Liver (tissue), 9 donors: Measurements from ENCODE around the gene NAA40. TPM values are rescaled to one million over a fixed set of nuclear protein-coding genes. Genes with fewer than 3 reads are reported as not detected.

ENCODE experiments used
- DNase-seq: peaks from one replicate; pipeline ENCODE4 v3.0.0-alpha.2; 2017; ENCODE audit warnings: low spot score
- H3K27ac ChIP-seq, 2 donors: one replicate each; pipeline ENCODE4 v1.7.0; 2013; ENCODE audit warnings: inconsistent platforms in 2 of 2, low read length in 2 of 2, control low read depth in 1 of 2, low read depth in 1 of 2, mild to moderate bottlenecking in 1 of 2
- H3K27me3 ChIP-seq, 4 donors: one replicate each; pipeline versions ENCODE4 v1.6.1 to v1.7.0; 2013; ENCODE audit warnings: low read length in 3 of 4, inconsistent platforms in 1 of 4, mild to moderate bottlenecking in 1 of 4, moderate library complexity in 1 of 4; ENCODE audit not compliant: control insufficient read depth in 4 of 4, insufficient read depth in 4 of 4
- H3K36me3 ChIP-seq, 4 donors: one replicate each; pipeline versions ENCODE4 v1.6.1 to v1.7.0; 2013; ENCODE audit warnings: low read length in 3 of 4, mild to moderate bottlenecking in 3 of 4, low read depth in 1 of 4, moderate library complexity in 1 of 4; ENCODE audit not compliant: control insufficient read depth in 4 of 4, insufficient read depth in 3 of 4
- H3K4me1 ChIP-seq, 4 donors: one replicate each; pipeline versions ENCODE4 v1.6.1 to v1.7.0; 2013; ENCODE audit warnings: low read length in 3 of 4, mild to moderate bottlenecking in 3 of 4, moderate library complexity in 1 of 4; ENCODE audit not compliant: control insufficient read depth in 4 of 4, insufficient read depth in 4 of 4
- H3K4me3 ChIP-seq, 3 donors: one replicate each; pipeline versions ENCODE4 v1.6.1 to v1.7.0; 2013; ENCODE audit warnings: low read length in 3 of 3, control low read depth in 1 of 3, low read depth in 1 of 3, mild to moderate bottlenecking in 1 of 3
- H3K9ac ChIP-seq, 2 donors: one replicate each; pipeline ENCODE4 v1.7.0; 2013; ENCODE audit warnings: low read length in 2 of 2, mild to moderate bottlenecking in 2 of 2, moderate library complexity in 2 of 2, control low read depth in 1 of 2, low read depth in 1 of 2
- H3K9me3 ChIP-seq, 4 donors: one replicate each; pipeline versions ENCODE4 v1.6.1 to v1.7.0; 2013; ENCODE audit warnings: low read length in 3 of 4; ENCODE audit not compliant: control insufficient read depth in 4 of 4
- ATF3 ChIP-seq: IDR thresholded peaks from 2 replicates; pipeline ENCODE4 v1.6.1; 2016; ENCODE audit warnings: antibody characterized with exemption
- CTCF ChIP-seq: fragments of 150-350 bp; IDR thresholded peaks from 2 replicates; pipeline ENCODE4 v1.5.1; 2017; ENCODE audit warnings: improper control_type of control experiment, low read depth, low read length; ENCODE audit not compliant: missing input control
- EGR1 ChIP-seq, 2 donors: IDR thresholded peaks; 2 replicates each; pipeline ENCODE4 v1.6.1; 2016 to 2018; ENCODE audit warnings: antibody characterized with exemption in 2 of 2, low read depth in 2 of 2
- FOXA1 ChIP-seq: IDR thresholded peaks from 2 replicates; pipeline ENCODE4 v1.6.1; 2016; ENCODE audit warnings: antibody characterized with exemption
- FOXA2 ChIP-seq: IDR thresholded peaks from 2 replicates; pipeline ENCODE4 v1.6.1; 2016; ENCODE audit warnings: antibody characterized with exemption
- GABPA ChIP-seq, 2 donors: IDR thresholded peaks in 1 of 2; conservative IDR thresholded peaks in 1 of 2; 2 replicates each; pipeline ENCODE4 v1.6.1; 2016; ENCODE audit warnings: antibody characterized with exemption in 2 of 2, mild to moderate bottlenecking in 1 of 2, moderate library complexity in 1 of 2
- HNF4A ChIP-seq, 2 donors: conservative IDR thresholded peaks; 2 replicates each; pipeline ENCODE4 v1.6.1; 2016; ENCODE audit warnings: antibody characterized with exemption in 2 of 2, mild to moderate bottlenecking in 2 of 2
- HNF4G ChIP-seq: IDR thresholded peaks from 2 replicates; pipeline ENCODE4 v1.6.1; 2016; ENCODE audit warnings: antibody characterized with exemption
- JUND ChIP-seq, 2 donors: IDR thresholded peaks; 2 replicates each; pipeline ENCODE4 v1.6.1; 2016; ENCODE audit warnings: antibody characterized with exemption in 2 of 2
- MAX ChIP-seq: IDR thresholded peaks from 2 replicates; pipeline ENCODE4 v1.6.1; 2016; ENCODE audit warnings: antibody characterized with exemption
- NR2F2 ChIP-seq: IDR thresholded peaks from 2 replicates; pipeline ENCODE4 v1.6.1; 2016; ENCODE audit warnings: antibody characterized with exemption
- RAD21 ChIP-seq, 2 donors: IDR thresholded peaks; 2 replicates each; pipeline ENCODE4 v1.6.1; 2016; ENCODE audit warnings: antibody characterized with exemption in 2 of 2, mild to moderate bottlenecking in 2 of 2
- RXRA ChIP-seq, 2 donors: IDR thresholded peaks; 2 replicates each; pipeline ENCODE4 v1.6.1; 2017 to 2018; ENCODE audit warnings: antibody characterized with exemption in 2 of 2, mild to moderate bottlenecking in 1 of 2
- SP1 ChIP-seq: IDR thresholded peaks from 2 replicates; pipeline ENCODE4 v1.6.1; 2018; ENCODE audit warnings: antibody characterized with exemption, mild to moderate bottlenecking
- TAF1 ChIP-seq: conservative IDR thresholded peaks from 2 replicates; pipeline ENCODE4 v1.6.1; 2016; ENCODE audit warnings: antibody characterized with exemption, mild to moderate bottlenecking
- YY1 ChIP-seq: IDR thresholded peaks from 2 replicates; pipeline ENCODE4 v1.6.1; 2016; ENCODE audit warnings: antibody characterized with exemption, mild to moderate bottlenecking
- ZBTB33 ChIP-seq: IDR thresholded peaks from 2 replicates; pipeline ENCODE4 v1.6.1; 2016; ENCODE audit warnings: antibody characterized with exemption
- WGBS: extraction: QIAGEN DNeasy Blood & Tissue Kit; methylation state at CpG from one replicate; pipeline ENCODE4 v1.1.7; 2013; 5-methylcytosine and 5-hydroxymethylcytosine counted together
- polyA plus RNA-seq, 2 donors: library from polyadenylated mRNA; stranded (reverse) in 1 of 2; unstranded in 1 of 2; fragments of 200-250 nt in 1 of 2; fragments of >200 nt in 1 of 2; fragmentation: Nextera tagmentation in 1 of 2; extraction: Ambion mirVana in 1 of 2; gene quantifications; one replicate each; pipeline versions ENCODE4 v1.2.1 to v1.2.3, GENCODE V29; 2013 to 2015
- total RNA-seq, 2 donors: library from RNA; depleted of rRNA; stranded (reverse); fragments of >200 nt; gene quantifications; one replicate each; pipeline ENCODE4 v1.2.3, GENCODE V29; 2014
- donor health status: healthy.
- donor health status: healthy.
- donor health status: healthy.
- donor health status: healthy.
- donor health status: healthy.

NAA40 gene
- total and polyA plus RNA-seq, 4 donors = 3.0 to 7.3 (median 4.7) TPM

GRCh38 chr11:63909591-63910506, 29.0 kb upstream of the NAA40 start:
- Histone ChIP-seq H3K36me3 (peaks cover 7 to 23% (median 16%) of the 10 kb centered on the region in 4 donors), H3K9me3 (no peaks in the 10 kb centered on the region), H3K27ac (no peak overlapping the region), H3K9ac (no peak overlapping the region), H3K4me3 (no peak overlapping the region), H3K4me1 (peaks cover 0 to 5% (median 0%) of the 10 kb centered on the region in 4 donors), H3K27me3 (no peaks in the 10 kb centered on the region)
- DNase-seq = no peak
- 83% methylated on average over 24 of the region's 24 CpGs for WGBS
- TF ChIP-seq GABPA (IDR thresholded peaks at IDR 0.05 in 1 of 2, conservative IDR thresholded peaks at IDR 0.05 in 1 of 2) = no peak
- TF ChIP-seq YY1 = no peak
- TF ChIP-seq ZBTB33 = no peak
- no peak for TF ChIP-seq CTCF
- TF ChIP-seq SP1 = no peak
- TF ChIP-seq RAD21 (IDR thresholded peaks at IDR 0.05) = no peak
- no peak for TF ChIP-seq NR2F2
- no peak for TF ChIP-seq ATF3
- TF ChIP-seq HNF4A (conservative IDR thresholded peaks at IDR 0.05) = no peak
- TF ChIP-seq FOXA2 = no peak
- no peak for TF ChIP-seq FOXA1
- no peak for TF ChIP-seq JUND (IDR thresholded peaks at IDR 0.05)
- TF ChIP-seq HNF4G = no peak

GRCh38 chr11:63910675-63911074, 28.1 kb upstream of the NAA40 start:
- no peak overlapping the region for H3K27ac ChIP-seq
- H3K4me1 ChIP-seq = peaks cover 0 to 4% (median 0%) of the 10 kb centered on the region in 4 donors
- H3K9ac ChIP-seq = no peak overlapping the region
- H3K36me3 ChIP-seq = peaks cover 7 to 21% (median 13%) of the 10 kb centered on the region in 4 donors
- no peaks in the 10 kb centered on the region for H3K9me3 ChIP-seq
- no peaks in the 10 kb centered on the region for H3K27me3 ChIP-seq
- no peak for DNase-seq
- no peak overlapping the region for H3K4me3 ChIP-seq
- WGBS = 84% methylated on average over 9 of the region's 9 CpGs
- TF ChIP-seq GABPA (IDR thresholded peaks at IDR 0.05 in 1 of 2, conservative IDR thresholded peaks at IDR 0.05 in 1 of 2) (no peak), TAF1 (no peak), NR2F2 (no peak), HNF4A (conservative IDR thresholded peaks at IDR 0.05) (no peak), ATF3 (no peak), RXRA (IDR thresholded peaks at IDR 0.05) (no peak), EGR1 (IDR thresholded peaks at IDR 0.05; ENCODE audit: low read depth in 2 of 2) (no peak), CTCF (no peak), FOXA2 (no peak), ZBTB33 (no peak), HNF4G (no peak), MAX (no peak), RAD21 (IDR thresholded peaks at IDR 0.05) (no peak), FOXA1 (no peak), JUND (IDR thresholded peaks at IDR 0.05) (no peak), SP1 (no peak), YY1 (no peak)
